Endothelial cell of umbilical vein (primary cell): ENCODE measurements around the gene IGF2R. TPM values are rescaled to one million over a fixed set of nuclear protein-coding genes. Genes with fewer than 3 reads are reported as not detected.

ENCODE experiments used
- BruUV-seq: library from RNA; stranded (reverse); fragments of 400-500 nt; replicated peaks from 2 replicates; lab custom pipeline; 2021; lab: Mats Ljungman, UMichigan
- CTCF ChIA-PET: fragments of 300-600, 350-600 bp; sonication (Branson Sonifier 250); formaldehyde crosslinking; loops from one replicate; lab custom pipeline; 2021; ENCODE audit warnings: antibody characterized with exemption, inconsistent platforms; lab: Charles Lee
- POLR2A ChIA-PET: fragments of 300-600, 350-600 bp; sonication (Branson Sonifier 250); formaldehyde crosslinking; loops from one replicate; lab custom pipeline; 2021; ENCODE audit warnings: antibody characterized with exemption, inconsistent platforms; lab: Charles Lee
- DNase-seq: peaks from one replicate; pipeline ENCODE4 v3.0.0-alpha.2; 2011; ENCODE audit warnings: low read depth, low spot score
- FAIRE-seq: peaks from 2 replicates; lab custom pipeline; 2011; peaks lifted over from hg19 to GRCh38; lab: Jason Lieb, UNC
- H2AFZ ChIP-seq: 2 replicates; pipeline ENCODE4 v1.6.0; 2012; ENCODE audit warnings: low read depth, low read length, control low read depth, inconsistent platforms
- H3K27ac ChIP-seq: 2 replicates; pipeline ENCODE4 v1.5.1; 2011; ENCODE audit warnings: low read depth, mild to moderate bottlenecking, control low read depth, low read length, moderate library complexity; ENCODE audit not compliant: insufficient read depth
- H3K27me3 ChIP-seq, 2 experiments: 2 replicates each; pipeline versions ENCODE4 v1.6.0 to v1.6.1; 2011; ENCODE audit warnings: low read length in 2 of 2, mixed read lengths in 1 of 2; ENCODE audit not compliant: control insufficient read depth in 2 of 2, insufficient read depth in 2 of 2
- H3K36me3 ChIP-seq, 2 experiments: 2 replicates in 1 of 2; 3 replicates in 1 of 2; pipeline ENCODE4 v1.5.1; 2011; ENCODE audit warnings: low read length in 2 of 2, mild to moderate bottlenecking in 1 of 2, moderate library complexity in 1 of 2; ENCODE audit not compliant: control insufficient read depth in 2 of 2, insufficient read depth in 2 of 2; ENCODE audit errors: extremely low read depth in 1 of 2
- H3K4me1 ChIP-seq: 3 replicates; pipeline ENCODE4 v1.5.1; 2011; ENCODE audit warnings: mild to moderate bottlenecking, low read length; ENCODE audit not compliant: control insufficient read depth, insufficient read depth; ENCODE audit errors: extremely low read depth
- H3K4me2 ChIP-seq: 2 replicates; pipeline ENCODE4 v1.6.1; 2011; ENCODE audit warnings: low read length, control low read depth, mixed read lengths; ENCODE audit not compliant: insufficient read depth
- H3K4me3 ChIP-seq, 3 experiments: fragments of 200-600 bp in 1 of 3; sonication (generic), shearing (Covaris generic) in 1 of 3; replicated peaks in 1 of 3; 2 replicates each; pipeline ENCODE4 v1.5.1; 2011 to 2016; ENCODE audit warnings: control low read depth in 3 of 3, low read length in 3 of 3, mild to moderate bottlenecking in 2 of 3, inconsistent platforms in 1 of 3, low read depth in 1 of 3, moderate library complexity in 1 of 3; ENCODE audit not compliant: insufficient read depth in 1 of 3
- H3K79me2 ChIP-seq: 2 replicates; pipeline ENCODE4 v1.6.0; 2012; ENCODE audit warnings: low read length, inconsistent platforms; ENCODE audit not compliant: control insufficient read depth, insufficient read depth
- H3K9ac ChIP-seq: replicated peaks from 2 replicates; pipeline ENCODE3; 2011; ENCODE audit warnings: low read length, control low read depth; ENCODE audit not compliant: insufficient read depth; ENCODE audit errors: extremely low read depth
- H3K9me1 ChIP-seq: replicated peaks from 3 replicates; pipeline ENCODE4 v1.6.0; 2011; ENCODE audit warnings: mild to moderate bottlenecking, low read length; ENCODE audit not compliant: control insufficient read depth, insufficient read depth; ENCODE audit errors: extremely low read depth
- H3K9me3 ChIP-seq: replicated peaks from 2 replicates; pipeline ENCODE4 v1.5.1; 2012; ENCODE audit warnings: low read length, inconsistent platforms; ENCODE audit not compliant: control insufficient read depth, insufficient read depth
- H4K20me1 ChIP-seq: replicated peaks from 2 replicates; pipeline ENCODE3; 2011; ENCODE audit warnings: mild to moderate bottlenecking, low read length; ENCODE audit not compliant: control insufficient read depth, insufficient read depth; ENCODE audit errors: extremely low read depth
- EZH2 ChIP-seq: IDR thresholded peaks from 2 replicates; pipeline ENCODE4 v1.6.1; 2012; ENCODE audit warnings: borderline replicate concordance, low read depth, mild to moderate bottlenecking, moderate library complexity, low read length, inconsistent platforms; ENCODE audit not compliant: severe bottlenecking
- FOS ChIP-seq: IDR thresholded peaks from 2 replicates; pipeline ENCODE4 v1.6.1; 2011; ENCODE audit warnings: mild to moderate bottlenecking, low read length, moderate library complexity, borderline replicate concordance; ENCODE audit not compliant: insufficient read depth
- GATA2 ChIP-seq: IDR thresholded peaks from 2 replicates; pipeline ENCODE4 v1.7.0; 2011; ENCODE audit warnings: low read depth, mild to moderate bottlenecking, moderate library complexity, mixed read lengths, low read length; ENCODE audit not compliant: insufficient read length, insufficient read depth
- JUN ChIP-seq: IDR thresholded peaks from 2 replicates; pipeline ENCODE4 v1.6.1; 2011; ENCODE audit warnings: borderline replicate concordance, low read depth; ENCODE audit not compliant: insufficient read length, insufficient read depth
- MYC ChIP-seq: IDR thresholded peaks from one replicate; pipeline ENCODE4 v1.6.1; 2011; ENCODE audit warnings: mild to moderate bottlenecking, low read depth, low read length
- POLR2A ChIP-seq: IDR thresholded peaks from 2 replicates; pipeline ENCODE4 v1.6.1; 2012; ENCODE audit warnings: low read depth, mild to moderate bottlenecking, control low read depth, low read length
- POLR2AphosphoS5 ChIP-seq: IDR thresholded peaks from 2 replicates; pipeline ENCODE4 v1.6.1; 2012; ENCODE audit warnings: low read depth, mild to moderate bottlenecking, control low read depth, low read length, moderate library complexity; ENCODE audit not compliant: insufficient read depth
- dilution Hi-C: fragments of 300-500 bp; cut with MboI; formaldehyde crosslinking; loops from one replicate; pipeline ENCODE4 v1.15.0; 2019; ENCODE audit warnings: low sequenced_read_pairs; ENCODE audit not compliant: extremely low pct_ligation_motif_present
- intact Hi-C: fragments of 100-400 bp; cut with micrococcal nuclease; formaldehyde crosslinking; loops from one replicate; pipeline ENCODE4 v1.10.0; 2022
- polyA plus RNA-seq, 4 experiments: library from polyadenylated mRNA; depleted of rRNA in 3 of 4; stranded (reverse) in 3 of 4; unstranded in 1 of 4; fragments of >200 nt; gene quantifications; 2 replicates each; pipeline versions ENCODE4 v1.2.1 to v1.2.3, GENCODE V29; 2011 to 2012; ENCODE audit warnings: missing spikeins in 1 of 4
- total RNA-seq: library from RNA; stranded (reverse); gene quantifications from 2 replicates; pipeline ENCODE4 v1.2.3, GENCODE V29; 2021
- TF ChIP-seq, protein P1 (sequence below): IDR thresholded peaks from 2 replicates; pipeline ENCODE4 v1.6.1; 2011; ENCODE audit not compliant: insufficient read depth, insufficient read length
- TF ChIP-seq, protein P2 (sequence below), 2 donors: IDR thresholded peaks; 1 replicate in 1 of 2; 2 replicates in 1 of 2; pipeline ENCODE4 v1.5.1; 2011; ENCODE audit warnings: low read length in 2 of 2, mild to moderate bottlenecking in 2 of 2, moderate library complexity in 2 of 2, control low read depth in 1 of 2, inconsistent platforms in 1 of 2, low read depth in 1 of 2; ENCODE audit not compliant: insufficient read depth in 1 of 2; ENCODE audit errors: extremely low read depth in 1 of 2

IGF2R gene
- total and polyA plus RNA-seq, 2 donors (not counting 3 experiments of a cell fraction or from before 2014, with no cell fraction given), result 16.3 to 60.2 TPM

GRCh38 chr6:160035241-160035640, 66.4 kb downstream of the IGF2R start:
- dilution Hi-C loops (no loop called here), intact Hi-C loops (no loop called here)
- Histone ChIP-seq H3K27me3 (no peaks in the 10 kb centered on the region), H3K9me3 (no peaks in the 10 kb centered on the region), H3K27ac (no peak overlapping the region), H4K20me1 (no peaks in the 10 kb centered on the region), H3K9me1 (no peaks in the 10 kb centered on the region), H2AFZ (no peak overlapping the region), H3K4me3 (no peak overlapping the region), H3K4me1 (no peaks in the 10 kb centered on the region), H3K9ac (no peak overlapping the region), H3K79me2 (no peaks in the 10 kb centered on the region), H3K36me3 (peaks cover 5 to 7% of the 10 kb centered on the region in 2 experiments), H3K4me2 (no peak overlapping the region)
- FAIRE-seq (no peak), DNase-seq (no peak)
- BruUV-seq, result no TSS peak
- CTCF ChIA-PET, result no interaction called here
- POLR2A ChIA-PET, result no interaction called here
- TF ChIP-seq, protein P1, sequence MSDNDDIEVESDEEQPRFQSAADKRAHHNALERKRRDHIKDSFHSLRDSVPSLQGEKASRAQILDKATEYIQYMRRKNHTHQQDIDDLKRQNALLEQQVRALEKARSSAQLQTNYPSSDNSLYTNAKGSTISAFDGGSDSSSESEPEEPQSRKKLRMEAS, result no peak
- TF ChIP-seq JUN, result no peak
- TF ChIP-seq FOS, result no peak
- TF ChIP-seq GATA2, result no peak
- no peak for TF ChIP-seq POLR2A
- TF ChIP-seq, protein P2, sequence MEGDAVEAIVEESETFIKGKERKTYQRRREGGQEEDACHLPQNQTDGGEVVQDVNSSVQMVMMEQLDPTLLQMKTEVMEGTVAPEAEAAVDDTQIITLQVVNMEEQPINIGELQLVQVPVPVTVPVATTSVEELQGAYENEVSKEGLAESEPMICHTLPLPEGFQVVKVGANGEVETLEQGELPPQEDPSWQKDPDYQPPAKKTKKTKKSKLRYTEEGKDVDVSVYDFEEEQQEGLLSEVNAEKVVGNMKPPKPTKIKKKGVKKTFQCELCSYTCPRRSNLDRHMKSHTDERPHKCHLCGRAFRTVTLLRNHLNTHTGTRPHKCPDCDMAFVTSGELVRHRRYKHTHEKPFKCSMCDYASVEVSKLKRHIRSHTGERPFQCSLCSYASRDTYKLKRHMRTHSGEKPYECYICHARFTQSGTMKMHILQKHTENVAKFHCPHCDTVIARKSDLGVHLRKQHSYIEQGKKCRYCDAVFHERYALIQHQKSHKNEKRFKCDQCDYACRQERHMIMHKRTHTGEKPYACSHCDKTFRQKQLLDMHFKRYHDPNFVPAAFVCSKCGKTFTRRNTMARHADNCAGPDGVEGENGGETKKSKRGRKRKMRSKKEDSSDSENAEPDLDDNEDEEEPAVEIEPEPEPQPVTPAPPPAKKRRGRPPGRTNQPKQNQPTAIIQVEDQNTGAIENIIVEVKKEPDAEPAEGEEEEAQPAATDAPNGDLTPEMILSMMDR (IDR thresholded peaks at IDR 0.05; ENCODE audit: extremely low read depth in 1 of 2, insufficient read depth in 1 of 2, low read depth in 1 of 2, low read length in 2 of 2), result no peak
- no peak for TF ChIP-seq POLR2AphosphoS5
- no peak for TF ChIP-seq MYC
- no peak for TF ChIP-seq EZH2
